BE2C (cell line): Measurements from ENCODE around the gene ATF1.

Source experiments
- DNase-seq: peaks from one replicate; pipeline ENCODE4 v3.0.0-alpha.2; 2020
- H3K27me3 ChIP-seq: fragments of 250-450 bp; sonication (Bioruptor Pico); 2 replicates; pipeline ENCODE4 v1.5.1; 2020; ENCODE audit warnings: mild to moderate bottlenecking
- H3K36me3 ChIP-seq: fragments of 250-450 bp; sonication (Bioruptor Pico); 2 replicates; pipeline ENCODE4 v1.5.1; 2020; ENCODE audit warnings: mild to moderate bottlenecking
- H3K4me1 ChIP-seq: fragments of 250-450 bp; sonication (Bioruptor Pico); 2 replicates; pipeline ENCODE4 v1.5.1; 2020
- H3K4me3 ChIP-seq: 2 replicates; pipeline ENCODE4 v1.5.1; 2011; ENCODE audit warnings: low read depth, low read length
- H3K9me3 ChIP-seq: fragments of 250-450 bp; sonication (Bioruptor Pico); 2 replicates; pipeline ENCODE4 v1.5.1; 2020
- TF ChIP-seq, protein P1 (sequence below): IDR thresholded peaks from 2 replicates; pipeline ENCODE4 v1.5.1; 2012; ENCODE audit warnings: mild to moderate bottlenecking, low read depth, low read length

ATF1 gene

DNA sequence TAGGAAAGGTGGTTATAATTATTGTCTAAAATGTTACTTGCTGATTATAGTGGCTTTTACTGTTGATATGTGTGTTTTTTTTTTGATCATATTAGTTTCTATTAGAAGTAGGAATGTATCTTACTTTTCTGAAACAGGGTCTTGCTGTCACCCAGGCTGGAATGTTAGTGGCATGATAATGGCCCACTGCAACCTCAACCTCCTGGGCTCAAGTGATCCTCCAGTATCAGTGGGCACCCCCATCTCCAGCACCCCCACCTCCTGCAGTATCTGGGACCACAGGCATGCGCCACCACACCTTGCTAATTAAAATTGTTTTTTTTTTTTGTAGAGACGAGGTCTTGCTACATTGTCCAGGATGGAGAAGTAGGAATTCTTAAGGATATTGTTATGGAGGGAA, 11.3 kb downstream of the ATF1 start:
- TF ChIP-seq, protein P1, sequence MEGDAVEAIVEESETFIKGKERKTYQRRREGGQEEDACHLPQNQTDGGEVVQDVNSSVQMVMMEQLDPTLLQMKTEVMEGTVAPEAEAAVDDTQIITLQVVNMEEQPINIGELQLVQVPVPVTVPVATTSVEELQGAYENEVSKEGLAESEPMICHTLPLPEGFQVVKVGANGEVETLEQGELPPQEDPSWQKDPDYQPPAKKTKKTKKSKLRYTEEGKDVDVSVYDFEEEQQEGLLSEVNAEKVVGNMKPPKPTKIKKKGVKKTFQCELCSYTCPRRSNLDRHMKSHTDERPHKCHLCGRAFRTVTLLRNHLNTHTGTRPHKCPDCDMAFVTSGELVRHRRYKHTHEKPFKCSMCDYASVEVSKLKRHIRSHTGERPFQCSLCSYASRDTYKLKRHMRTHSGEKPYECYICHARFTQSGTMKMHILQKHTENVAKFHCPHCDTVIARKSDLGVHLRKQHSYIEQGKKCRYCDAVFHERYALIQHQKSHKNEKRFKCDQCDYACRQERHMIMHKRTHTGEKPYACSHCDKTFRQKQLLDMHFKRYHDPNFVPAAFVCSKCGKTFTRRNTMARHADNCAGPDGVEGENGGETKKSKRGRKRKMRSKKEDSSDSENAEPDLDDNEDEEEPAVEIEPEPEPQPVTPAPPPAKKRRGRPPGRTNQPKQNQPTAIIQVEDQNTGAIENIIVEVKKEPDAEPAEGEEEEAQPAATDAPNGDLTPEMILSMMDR, result no peak
- Histone ChIP-seq H3K4me3 (no peak overlapping the region), H3K36me3 (peaks cover 11% of the 10 kb centered on the region), H3K4me1 (no peaks in the 10 kb centered on the region), H3K27me3 (no peaks in the 10 kb centered on the region), H3K9me3 (no peaks in the 10 kb centered on the region)
- DNase-seq, result no peak

DNA sequence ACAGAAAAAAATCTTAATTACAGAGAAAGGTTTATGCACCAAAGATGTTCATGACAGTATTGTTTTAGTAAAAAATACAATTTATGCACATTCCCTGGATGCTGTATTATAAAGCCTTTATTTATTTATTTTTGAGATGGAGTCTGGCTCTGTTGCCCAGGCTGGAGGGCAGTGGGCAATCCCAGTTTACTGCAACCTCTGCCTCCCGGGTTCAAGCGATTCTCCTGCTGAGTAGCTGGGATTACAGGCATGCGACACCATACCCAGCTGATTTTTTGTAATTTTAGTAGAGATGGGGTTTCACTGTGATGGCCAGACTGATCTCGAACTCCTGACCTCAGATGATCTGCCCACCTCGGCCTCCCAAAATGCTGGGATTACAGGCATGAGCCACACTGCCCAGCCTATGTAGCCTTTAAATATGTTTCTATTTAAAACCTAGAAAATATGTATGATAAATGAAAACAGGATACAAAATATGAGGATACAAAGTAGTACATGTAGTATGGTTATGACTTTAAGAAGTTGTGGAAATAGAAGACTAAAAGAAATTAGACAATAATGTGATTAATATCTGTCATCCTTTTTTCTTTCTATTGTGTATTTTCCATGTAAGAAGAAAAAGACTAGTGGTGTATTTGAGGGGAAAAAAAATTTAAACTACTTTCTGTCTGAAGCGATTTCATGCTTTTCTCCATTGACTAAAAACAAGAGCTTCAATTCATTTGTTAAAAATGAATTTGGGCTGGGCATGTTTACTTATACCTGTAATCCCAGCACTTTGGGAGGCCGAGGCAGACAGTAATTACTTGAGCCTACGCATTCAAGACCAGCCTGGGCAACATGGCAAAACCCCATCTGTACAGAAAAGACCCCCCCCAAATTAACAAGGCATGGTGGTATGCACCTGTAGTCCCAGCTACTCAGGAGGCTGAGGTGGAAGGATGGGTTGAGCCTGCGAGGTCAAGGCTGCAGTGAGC, 13.1 kb downstream of the ATF1 start:
- Histone ChIP-seq H3K27me3 (no peaks in the 10 kb centered on the region), H3K4me1 (no peaks in the 10 kb centered on the region)
- TF ChIP-seq, protein P1, result no peak

DNA sequence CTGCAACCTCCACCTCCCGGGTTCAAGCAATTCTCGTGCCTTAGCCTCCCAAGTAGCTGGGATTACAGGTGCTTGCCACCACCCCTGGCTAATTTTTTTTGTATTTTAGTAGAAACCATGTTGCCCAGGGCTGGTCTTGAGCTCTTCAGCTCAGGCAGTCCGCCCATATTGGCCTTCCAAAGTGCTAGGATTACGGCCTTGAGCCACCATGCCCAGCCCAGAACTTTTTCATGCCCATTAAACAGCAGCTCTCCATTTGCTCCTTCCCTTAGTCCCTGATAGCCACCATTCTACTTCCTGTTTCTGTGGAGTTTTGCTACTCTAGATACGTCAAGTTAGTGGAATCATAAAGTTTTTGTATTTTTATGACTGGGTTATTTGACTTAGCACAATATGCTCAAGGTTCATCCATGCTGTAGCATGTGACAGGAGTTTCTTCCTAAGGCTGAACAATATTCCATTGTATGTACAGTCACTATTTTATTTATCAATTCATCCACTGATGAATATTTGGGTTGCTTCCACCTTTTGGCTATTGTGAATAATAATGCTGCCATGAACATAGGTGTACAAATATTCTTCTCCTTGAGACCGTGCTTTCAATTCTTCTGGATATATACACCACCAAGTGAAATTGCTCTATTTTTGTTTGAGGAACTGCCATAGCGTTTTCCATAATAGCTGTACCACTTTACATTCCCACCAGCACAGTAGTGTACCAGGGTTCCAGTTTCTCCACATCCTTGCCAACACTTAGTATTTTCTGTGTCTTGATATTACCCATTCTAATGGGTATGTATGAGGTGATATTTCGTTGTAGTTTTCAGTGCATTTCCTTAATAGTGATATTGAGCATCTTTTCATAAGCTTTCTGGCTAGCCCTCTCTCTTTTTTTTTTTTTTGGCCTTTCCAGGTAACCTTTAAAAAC, 15.0 kb downstream of the ATF1 start:
- Histone ChIP-seq H3K9me3 (no peaks in the 10 kb centered on the region), H3K27me3 (no peaks in the 10 kb centered on the region), H3K36me3 (peaks cover 24% of the 10 kb centered on the region), H3K4me3 (no peak overlapping the region), H3K4me1 (no peaks in the 10 kb centered on the region)
- TF ChIP-seq, protein P1, result no peak
- DNase-seq, result no peak

More for the DNA sequence above, 13.1 kb downstream of the ATF1 start:
- Histone ChIP-seq H3K9me3 (no peaks in the 10 kb centered on the region), H3K4me3 (no peak overlapping the region), H3K36me3 (peaks cover 20% of the 10 kb centered on the region)
- DNase-seq, result no peak

DNA sequence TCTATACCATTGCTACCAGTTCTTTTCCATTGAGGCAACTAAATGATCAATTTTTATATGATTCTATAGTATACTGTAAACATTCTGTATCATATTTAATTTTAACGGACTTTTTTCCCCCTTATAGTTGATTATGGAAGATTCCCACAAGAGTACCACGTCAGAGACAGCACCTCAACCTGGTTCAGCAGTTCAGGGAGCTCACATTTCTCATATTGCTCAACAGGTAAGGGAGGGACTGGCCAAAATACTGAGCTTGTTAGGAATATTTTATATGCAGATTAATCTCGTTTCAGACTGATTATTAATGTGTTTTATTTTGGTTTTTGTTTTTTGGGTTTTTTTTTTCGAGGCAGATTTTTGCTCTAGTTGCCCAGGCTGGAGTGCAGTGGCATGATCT, 16.1 kb downstream of the ATF1 start:
- Histone ChIP-seq H3K36me3 (peaks cover 20% of the 10 kb centered on the region), H3K4me1 (no peaks in the 10 kb centered on the region), H3K27me3 (no peaks in the 10 kb centered on the region), H3K4me3 (no peak overlapping the region), H3K9me3 (no peaks in the 10 kb centered on the region)
- DNase-seq, result no peak
- TF ChIP-seq, protein P1, result no peak

DNA sequence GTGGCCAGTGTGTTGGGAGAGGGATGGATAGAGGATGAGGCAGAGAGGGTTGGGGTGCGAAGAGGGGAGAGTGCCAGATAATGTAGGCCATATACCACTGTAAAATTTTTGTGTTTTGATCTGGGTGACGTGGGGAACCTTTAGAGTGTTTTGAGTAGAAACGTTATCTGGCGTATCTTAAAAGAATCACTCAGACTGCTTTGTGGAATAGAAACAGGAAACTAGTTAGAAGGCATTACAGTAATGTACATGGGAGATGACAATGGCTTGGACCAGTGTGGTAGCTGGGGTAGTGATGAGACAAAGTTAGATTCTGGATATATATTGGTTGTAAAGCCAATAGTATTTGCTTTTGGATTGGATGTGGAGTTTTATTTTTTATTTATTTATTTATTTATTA, 20.6 kb downstream of the ATF1 start:
- no peaks in the 10 kb centered on the region for H3K27me3 ChIP-seq
- no peak overlapping the region for H3K4me3 ChIP-seq
- H3K9me3 ChIP-seq, result no peaks in the 10 kb centered on the region
- H3K4me1 ChIP-seq, result no peaks in the 10 kb centered on the region
- TF ChIP-seq, protein P1, result no peak
- no peak for DNase-seq
- H3K36me3 ChIP-seq, result peaks cover 16% of the 10 kb centered on the region
